ENCODE data around the gene ZNF276.
A peak's percentile ranks its signal among the peaks of the same experiment; 100 is the strongest.

The ZNF276 gene

DNA sequence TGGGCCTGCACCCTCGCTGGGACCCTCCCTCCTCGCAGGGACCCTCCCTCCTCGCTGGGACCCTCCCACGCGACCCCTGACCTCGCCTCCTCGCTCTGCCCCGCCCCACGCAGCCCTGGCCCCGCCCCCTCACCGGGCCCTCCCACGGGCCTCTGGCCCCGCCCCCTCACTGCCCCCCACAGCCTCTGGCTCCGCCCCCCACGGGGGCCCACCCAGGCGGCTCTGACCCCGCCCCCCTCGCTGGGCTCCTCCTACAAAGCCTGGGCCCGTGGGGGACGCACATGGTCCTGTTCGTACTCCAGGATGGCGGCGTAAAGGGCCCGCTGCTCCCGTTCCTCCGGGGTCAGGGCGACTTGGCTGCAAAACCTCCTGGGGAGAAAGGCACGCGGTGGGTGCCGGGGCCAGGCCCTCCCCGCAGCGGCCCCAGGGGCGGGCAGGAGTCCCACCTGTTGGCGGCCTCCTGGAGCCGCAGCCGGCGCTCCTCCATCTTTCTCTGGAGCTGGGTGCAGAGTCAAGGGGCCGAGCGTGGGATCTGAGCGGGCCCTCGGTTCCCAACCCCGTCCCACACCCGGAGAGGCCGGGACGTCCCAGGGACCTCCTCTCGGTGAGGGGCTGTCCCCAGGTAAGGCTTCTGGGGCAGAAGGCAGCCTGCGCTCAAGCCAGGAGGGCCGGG is 9.6 kb upstream of the ZNF276 start:
- peak; percentile 64 to 82 for DNase-seq (ENCODE audit: low read depth in 2 of 2)

DNA sequence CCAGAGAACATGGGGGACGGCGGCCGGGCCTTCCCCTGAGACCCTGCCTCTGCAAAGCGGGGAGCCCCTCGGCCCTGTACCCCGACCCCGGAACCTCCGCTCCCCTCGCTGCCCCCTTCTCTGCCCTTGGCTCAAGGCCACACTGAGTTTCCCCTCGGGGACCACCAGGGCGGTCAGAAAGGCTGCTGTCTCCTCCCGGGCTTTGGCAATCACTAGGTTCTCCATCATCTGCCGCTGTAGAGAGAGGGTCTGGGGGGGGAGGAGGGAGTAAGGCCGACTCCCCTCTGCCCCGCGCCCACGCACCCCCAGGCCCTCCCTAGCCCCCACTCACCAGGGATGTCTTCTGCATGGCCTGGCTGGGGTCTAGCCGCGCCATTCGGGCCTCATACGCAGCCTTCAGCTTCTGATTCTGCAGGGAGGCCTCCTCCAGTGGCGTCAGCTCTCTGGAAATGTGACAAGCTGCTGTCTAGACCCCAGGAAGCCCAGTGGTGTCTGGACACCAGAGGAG is 9.0 kb upstream of the ZNF276 start:
- no peak for DNase-seq (ENCODE audit: low read depth in 2 of 2)

GRCh38 chr16:89716493-89716892 is 4.8 kb upstream of the ZNF276 start:
- DNase-seq (ENCODE audit: low read depth in 2 of 2): no peak

DNA sequence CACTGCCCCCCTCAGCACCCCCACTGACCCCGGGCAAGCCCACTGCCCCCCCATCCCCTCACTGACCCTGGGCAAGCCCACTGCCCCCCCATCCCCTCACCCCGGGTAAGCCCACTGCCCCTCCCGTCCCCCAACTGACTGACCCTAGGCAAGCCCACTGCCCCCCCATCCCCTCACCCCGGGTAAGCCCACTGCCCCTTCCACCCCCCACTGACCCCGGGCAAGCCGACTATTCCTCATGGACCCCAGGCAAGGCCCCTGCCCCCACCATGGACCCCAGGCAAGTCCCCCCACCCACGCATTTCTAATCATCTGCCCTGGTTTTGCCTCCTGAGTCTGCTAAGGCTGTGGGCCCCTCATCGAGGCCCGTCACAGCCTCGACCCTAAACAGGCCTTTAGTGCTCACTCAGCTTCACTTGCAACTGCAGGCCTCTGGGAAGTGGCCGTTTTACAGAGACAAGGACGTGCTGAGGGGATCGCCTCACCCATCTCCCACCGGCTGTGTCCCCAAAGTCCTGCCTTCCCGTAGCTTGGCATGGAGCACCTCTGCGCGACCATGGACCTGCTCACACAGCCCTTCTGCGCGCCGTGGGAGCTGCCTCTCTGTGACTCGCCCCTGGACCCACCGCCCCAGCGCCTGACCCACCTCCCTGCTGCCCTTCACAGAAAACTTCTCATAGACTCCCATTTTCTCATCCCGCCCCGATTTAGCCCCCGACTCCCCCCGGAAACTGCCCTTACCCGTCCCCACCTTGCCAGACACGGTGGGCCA is 4.2 kb upstream of the ZNF276 start:
- no peak for DNase-seq (ENCODE audit: low read depth in 2 of 2)

- no peak for DNase-seq (ENCODE audit: low read depth in 2 of 2)
These were observed 3.4 kb upstream of the ZNF276 start for GRCh38 chr16:89717688-89718505.

- DNase-seq (ENCODE audit: low read depth in 2 of 2): no peak
These were observed 855 bp upstream of the ZNF276 start for GRCh38 chr16:89720551-89720812.

DNA sequence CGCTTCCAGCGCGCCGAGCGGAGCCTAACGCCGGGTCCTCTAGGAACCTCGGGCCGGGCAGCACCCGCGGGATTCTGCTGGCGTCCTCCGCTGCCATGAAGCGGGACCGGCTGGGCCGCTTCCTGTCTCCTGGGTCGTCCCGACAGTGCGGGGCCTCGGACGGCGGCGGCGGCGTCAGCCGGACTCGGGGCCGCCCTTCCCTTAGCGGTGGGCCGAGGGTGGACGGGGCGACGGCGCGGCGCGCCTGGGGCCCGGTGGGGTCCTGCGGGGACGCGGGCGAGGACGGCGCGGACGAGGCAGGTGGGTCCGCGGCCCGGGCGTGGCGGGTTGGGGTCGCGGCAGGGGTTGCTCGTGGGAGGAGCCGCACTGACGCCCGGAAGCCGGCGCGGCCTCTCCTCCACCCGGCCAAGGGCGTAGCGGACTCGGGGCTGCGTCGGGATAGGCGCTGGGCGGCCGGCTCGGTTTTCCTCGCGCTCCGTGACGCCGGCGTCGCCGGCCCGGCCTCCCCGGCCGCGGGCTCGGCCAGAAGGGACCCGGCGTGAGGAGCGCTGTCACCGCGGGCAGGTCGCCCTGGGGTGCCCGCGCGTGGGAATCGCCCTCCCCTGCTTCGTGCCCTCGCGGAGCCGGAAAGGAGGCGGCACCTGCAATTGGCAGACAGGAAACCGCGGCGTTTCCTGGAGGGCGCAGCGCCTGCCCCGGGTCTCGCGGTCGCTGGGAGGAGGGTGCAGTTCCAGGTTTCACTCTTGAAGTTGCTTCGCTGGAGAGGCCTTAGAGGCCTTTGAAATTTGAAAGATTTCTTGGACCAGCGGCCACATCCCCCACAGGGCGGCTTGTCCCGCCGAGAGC is 432 bp downstream of the ZNF276 start:
- peak; percentile 72 to 78 for DNase-seq (ENCODE audit: low read depth in 2 of 2)

DNA sequence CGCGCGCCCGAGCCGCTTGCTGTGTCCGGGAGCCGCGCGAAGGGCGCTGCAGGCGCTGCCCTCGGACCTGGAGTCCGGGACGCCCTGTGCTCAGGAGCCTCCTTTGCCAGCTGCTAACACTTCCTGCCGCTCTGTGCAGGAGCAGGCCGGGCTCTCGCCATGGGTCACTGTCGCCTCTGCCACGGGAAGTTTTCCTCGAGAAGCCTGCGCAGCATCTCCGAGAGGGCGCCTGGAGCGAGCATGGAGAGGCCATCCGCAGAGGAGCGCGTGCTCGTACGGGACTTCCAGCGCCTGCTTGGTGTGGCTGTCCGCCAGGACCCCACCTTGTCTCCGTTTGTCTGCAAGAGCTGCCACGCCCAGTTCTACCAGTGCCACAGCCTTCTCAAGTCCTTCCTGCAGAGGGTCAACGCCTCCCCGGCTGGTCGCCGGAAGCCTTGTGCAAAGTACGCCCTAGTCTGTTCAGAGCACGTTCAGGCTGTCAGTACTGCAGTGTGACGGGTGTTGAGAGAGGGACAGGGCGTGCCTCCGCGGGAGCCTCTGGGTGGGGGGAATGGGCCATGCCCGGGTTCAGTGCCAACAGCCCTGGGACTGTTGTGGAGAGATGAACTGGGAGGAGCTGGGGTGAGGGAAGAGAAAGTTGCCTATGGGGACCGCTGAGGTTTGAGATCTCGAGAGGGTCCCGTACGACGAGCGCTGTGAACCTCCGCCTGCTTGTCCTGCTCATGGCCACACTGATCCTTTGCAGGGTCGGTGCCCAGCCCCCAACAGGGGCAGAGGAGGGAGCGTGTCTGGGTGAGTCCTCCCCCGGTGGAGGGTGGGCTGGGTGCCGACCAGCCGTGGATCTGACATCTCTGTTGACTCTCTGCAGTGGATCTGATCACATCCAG is 1.3 kb downstream of the ZNF276 start:
- peak in 1 of 2 donors; percentile 52 for DNase-seq (ENCODE audit: low read depth in 2 of 2)

GRCh38 chr16:89723279-89724250 is 2.2 kb downstream of the ZNF276 start:
- peak in 1 of 2 donors; percentile 67 for DNase-seq (ENCODE audit: low read depth in 2 of 2)

DNA sequence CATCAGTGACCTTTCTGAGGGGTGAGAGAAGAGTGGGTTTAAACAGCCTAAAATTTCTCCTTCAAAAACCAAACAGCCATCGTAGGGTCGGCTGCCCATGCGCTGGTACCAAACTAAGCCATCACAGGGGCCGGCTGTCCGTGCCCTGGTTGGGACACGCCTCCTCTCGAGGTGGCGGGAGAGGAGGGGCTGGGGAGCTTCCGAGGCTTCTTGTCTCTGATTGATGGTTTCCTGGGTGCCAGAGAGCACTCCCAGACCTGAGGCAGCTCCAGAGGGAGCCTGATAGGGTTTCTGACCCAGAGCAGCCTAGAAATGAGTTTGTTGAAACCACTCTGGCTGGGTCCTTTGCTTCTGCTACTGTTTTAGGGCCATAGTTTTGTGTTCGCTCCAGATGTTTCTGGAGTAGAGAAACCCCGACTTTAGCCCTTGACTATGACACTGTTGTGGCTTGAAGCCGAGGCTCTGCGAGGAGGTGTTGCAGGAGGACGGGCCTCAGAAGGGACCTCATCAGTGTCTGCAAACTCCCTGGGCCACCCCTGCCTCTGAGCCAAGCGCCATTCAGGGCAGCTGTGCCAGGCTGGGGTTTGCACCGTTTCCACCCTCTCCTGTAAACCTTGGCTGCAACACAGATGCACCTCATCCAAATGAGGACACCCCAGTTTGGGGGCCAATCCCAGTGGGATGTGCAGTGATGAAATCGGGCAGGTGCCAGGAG is 6.2 kb downstream of the ZNF276 start:
- DNase-seq (ENCODE audit: low read depth in 2 of 2): no peak

GRCh38 chr16:89729293-89729692 is 8.0 kb downstream of the ZNF276 start:
- DNase-seq (ENCODE audit: low read depth in 2 of 2): no peak

- no peak for DNase-seq (ENCODE audit: low read depth in 2 of 2)
These were observed 8.7 kb downstream of the ZNF276 start for GRCh38 chr16:89729863-89730593.

DNA sequence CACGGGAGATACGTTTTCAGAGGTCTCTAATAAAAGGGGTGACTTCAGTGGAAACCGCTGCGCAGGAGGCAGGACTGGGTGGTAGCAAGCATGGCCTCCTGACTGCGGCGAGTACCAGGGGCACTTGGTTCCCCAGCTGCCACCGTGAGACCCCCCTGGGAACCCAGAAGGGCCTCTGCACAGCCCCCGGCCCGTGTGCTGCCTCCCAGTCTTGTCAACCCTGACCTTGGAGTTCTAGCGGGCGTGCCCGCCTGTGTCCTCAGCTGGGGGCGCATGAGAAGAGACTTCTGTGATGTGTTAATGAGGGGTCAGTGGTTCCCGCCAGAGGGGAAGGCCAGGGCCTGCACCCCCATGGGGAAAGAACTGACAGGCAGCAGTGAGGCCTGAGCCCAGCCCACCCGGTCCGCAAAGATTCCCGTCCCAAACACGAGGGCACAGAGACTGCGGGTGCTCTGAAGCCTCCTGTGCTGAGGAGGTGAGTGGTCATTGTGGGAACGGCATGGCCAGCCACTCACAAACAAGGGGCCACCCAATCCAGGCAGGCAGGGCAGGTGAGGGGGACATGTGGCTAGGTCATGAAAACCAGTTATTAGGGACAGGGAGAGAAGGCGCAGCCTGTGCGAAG is 9.4 kb downstream of the ZNF276 start:
- DNase-seq (ENCODE audit: low read depth in 2 of 2): no peak

GRCh38 chr16:89732142-89732917 is 11.0 kb downstream of the ZNF276 start:
- DNase-seq (ENCODE audit: low read depth in 2 of 2): no peak

- DNase-seq (ENCODE audit: low read depth in 2 of 2): no peak
These were observed 11.5 kb downstream of the ZNF276 start for GRCh38 chr16:89732918-89733242.

DNA sequence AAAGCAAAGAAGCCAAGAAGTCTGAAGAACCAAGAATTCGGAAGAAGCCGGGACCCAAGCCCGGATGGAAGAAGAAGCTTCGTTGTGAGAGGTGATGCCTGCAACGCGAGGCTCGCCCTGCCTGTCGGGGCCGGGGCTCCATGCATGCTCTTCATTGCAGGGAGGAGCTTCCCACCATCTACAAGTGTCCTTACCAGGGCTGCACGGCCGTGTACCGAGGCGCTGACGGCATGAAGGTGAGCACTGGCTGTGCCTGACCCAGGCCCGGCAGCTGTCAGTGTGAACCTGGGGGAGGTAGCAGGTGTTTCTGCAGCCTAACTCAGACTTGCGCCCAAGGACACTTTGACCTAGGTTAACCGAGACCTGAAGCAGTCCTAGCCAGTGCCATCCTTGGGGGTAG is 12.0 kb downstream of the ZNF276 start:
- no peak for DNase-seq (ENCODE audit: low read depth in 2 of 2)

- no peak for DNase-seq (ENCODE audit: low read depth in 2 of 2)
These were observed 12.5 kb downstream of the ZNF276 start for GRCh38 chr16:89733792-89734191.

Measured in stimulated activated CD8-positive, alpha-beta memory T cell treated with anti-CD3 and anti-CD28 coated beads, Interleukin-2, amount 100 ng/mL, for 48 hours (primary cell).